Gastroesophageal sphincter (tissue), 3 donors: ENCODE measurements around the gene ZNF578.

Experiments used
- POLR2A ChIP-seq, 2 donors: fragments of 450-650 bp; IDR thresholded peaks; one replicate each; pipeline ENCODE4 v1.6.1; 2017; ENCODE audit warnings: antibody characterized with exemption in 2 of 2, mild to moderate bottlenecking in 2 of 2, moderate library complexity in 1 of 2
- POLR2AphosphoS5 ChIP-seq: sonication (generic); formaldehyde crosslinking; IDR thresholded peaks from one replicate; pipeline ENCODE4 v1.6.1; 2017; ENCODE audit warnings: antibody characterized with exemption
- TF ChIP-seq, protein P1 (sequence below), 4 experiments: fragments of 200-600 bp in 2 of 4; fragments of 450-650 bp in 2 of 4; sonication (generic) in 1 of 4; IDR thresholded peaks; one replicate each; pipeline ENCODE4 v1.5.1; 2017 to 2019; ENCODE audit warnings: antibody characterized with exemption in 4 of 4, mild to moderate bottlenecking in 2 of 4, moderate library complexity in 2 of 4

DNA sequence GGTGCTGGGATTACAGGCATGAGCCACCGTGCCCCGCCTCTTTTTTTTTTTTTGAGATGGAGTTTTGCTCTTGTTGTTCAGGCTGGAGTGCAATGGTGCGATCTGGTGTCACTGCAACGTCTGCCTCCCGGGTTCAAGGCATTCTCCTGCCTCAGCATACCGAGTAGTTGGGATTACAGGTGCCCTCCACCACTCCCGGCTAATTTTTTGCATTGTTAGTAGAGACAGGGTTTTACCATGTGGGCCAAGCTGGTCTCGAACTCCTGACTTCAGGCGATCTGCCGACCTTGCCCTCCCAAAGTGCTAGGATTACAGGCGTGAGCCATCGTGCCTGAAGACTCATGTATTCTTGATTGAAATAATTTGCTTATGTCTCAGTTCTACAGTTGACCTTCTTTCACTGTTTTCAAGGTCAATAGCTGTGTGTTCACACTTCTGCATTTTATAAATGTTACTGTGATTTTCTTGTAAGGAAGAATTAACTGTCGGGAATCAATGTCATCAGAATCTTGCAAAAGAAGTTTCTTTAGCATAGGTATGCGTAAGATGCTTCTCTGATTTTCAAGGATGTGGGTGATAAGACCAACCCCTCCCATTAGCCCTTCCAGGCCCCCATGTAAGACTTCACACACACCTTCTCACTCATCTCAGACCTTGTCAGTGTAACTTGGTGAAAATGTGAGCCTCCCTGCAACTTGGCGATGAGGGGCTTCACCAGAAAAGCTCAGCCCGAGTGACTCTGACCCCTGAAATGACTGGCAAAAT, 104.1 kb downstream of the ZNF578 start:
- TF ChIP-seq, protein P1, sequence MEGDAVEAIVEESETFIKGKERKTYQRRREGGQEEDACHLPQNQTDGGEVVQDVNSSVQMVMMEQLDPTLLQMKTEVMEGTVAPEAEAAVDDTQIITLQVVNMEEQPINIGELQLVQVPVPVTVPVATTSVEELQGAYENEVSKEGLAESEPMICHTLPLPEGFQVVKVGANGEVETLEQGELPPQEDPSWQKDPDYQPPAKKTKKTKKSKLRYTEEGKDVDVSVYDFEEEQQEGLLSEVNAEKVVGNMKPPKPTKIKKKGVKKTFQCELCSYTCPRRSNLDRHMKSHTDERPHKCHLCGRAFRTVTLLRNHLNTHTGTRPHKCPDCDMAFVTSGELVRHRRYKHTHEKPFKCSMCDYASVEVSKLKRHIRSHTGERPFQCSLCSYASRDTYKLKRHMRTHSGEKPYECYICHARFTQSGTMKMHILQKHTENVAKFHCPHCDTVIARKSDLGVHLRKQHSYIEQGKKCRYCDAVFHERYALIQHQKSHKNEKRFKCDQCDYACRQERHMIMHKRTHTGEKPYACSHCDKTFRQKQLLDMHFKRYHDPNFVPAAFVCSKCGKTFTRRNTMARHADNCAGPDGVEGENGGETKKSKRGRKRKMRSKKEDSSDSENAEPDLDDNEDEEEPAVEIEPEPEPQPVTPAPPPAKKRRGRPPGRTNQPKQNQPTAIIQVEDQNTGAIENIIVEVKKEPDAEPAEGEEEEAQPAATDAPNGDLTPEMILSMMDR (IDR thresholded peaks at IDR 0.05), result no peak
- no peak for TF ChIP-seq POLR2A (IDR thresholded peaks at IDR 0.05)
- TF ChIP-seq POLR2AphosphoS5, result no peak
